Measurements from ENCODE around the gene CYP2S1.
"Not testable (repeated sequence)": the region's sequence is repeated elsewhere in the genome, so short reads cannot be mapped to it uniquely, and the experiment has no call there.

CYP2S1 gene

DNA sequence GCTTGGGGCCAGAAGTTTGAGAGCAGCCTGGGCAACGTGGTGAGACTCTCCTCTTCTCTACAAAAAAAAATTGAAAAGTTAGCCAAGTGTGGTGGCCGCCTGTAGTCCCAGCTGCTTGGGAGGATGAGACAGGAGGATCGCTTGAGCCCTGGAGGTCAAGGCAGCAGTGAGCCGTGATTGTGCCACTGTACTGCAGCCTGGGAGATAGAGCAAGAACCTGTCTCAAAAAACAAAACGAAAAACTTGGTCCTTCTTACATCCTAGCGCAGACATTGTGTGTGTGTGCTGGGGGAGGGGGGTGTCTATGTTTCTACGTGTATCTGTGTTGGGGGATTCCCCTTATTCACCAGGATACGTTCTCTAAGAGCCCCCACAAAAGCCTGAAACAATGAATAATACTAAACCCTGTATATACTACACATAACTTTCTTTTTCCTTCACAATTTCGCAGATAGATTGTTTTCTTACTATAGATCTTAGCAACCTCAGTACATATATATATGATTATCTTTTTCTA, 33.9 kb downstream of the CYP2S1 start:
- DNase-seq: no peak

DNA sequence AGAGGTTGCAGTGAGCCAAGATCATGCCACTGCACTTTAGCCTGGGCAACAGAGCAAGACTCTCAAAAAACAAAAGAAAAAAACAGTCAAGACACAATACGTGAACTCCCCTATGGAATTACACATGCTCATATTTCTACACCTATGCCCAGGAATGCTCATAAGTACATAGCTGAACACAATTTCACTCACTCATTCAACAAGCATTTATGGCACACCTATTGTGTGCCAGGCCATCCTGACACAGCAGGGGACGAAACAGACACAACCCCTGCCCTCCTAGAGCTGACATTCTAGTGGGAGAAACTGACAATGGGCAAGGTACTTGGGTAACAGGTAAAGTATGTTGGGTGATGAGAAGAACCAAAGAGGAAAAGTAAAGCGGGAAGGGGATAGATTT, 35.5 kb downstream of the CYP2S1 start:
- no peak for DNase-seq

DNA sequence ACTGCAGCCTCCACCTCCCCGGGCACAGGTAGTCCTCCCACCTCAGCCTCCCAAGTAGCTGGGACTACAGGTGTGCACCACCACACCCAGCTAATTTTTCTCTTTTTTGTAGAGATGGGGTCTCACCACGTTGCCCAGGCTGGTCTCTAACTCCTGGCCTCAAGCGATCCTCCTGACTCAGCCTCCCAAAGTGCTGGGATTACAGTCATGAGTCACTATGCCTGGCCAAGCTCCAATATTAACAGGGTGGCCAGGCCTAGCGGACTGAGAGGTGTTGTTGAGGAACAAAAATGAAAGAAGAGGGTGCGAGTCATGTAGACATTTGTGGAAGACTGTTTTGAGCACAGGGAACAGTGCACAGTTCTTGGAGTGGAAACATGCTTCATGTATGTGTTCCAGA, 36.3 kb downstream of the CYP2S1 start:
- not testable (repeated sequence) for DNase-seq

DNA sequence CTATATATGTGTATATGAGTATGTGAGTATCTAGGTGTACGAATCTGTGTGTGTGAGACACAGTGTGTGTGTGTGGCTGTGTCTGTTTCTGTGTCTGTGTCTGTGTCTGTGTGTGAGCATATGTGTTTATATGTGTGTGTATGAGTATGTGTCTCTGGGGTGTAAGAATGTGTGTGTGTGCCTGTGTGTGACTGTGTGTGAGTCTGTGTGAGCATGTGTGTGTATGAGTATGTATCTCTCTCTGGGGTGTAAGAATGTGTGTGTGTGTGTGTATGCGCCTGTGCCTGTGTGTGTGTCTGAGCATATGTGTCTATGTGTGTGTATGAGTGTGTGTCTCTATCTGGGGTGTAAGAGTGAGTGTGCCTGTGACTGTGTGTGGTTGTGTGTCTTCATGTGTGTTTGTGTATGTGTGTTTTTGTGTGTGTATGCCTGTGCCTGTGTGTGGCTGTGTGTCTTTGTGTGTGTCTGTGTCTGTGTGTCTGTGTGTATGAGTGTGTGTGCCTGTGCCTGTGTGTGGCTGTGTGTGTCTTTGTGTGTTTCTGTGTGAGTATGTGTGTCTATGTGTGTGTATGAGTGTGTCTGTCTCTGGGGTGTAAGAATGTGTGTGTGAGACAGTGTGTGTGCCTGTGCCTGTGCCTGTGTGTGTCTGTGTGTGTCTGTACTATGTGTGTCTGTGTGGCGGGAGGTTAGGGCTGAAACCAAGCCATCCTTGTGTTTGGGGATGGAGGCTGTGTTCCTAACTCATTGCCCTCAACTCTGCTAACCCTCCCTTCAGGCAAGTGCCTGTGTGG, 37.2 kb downstream of the CYP2S1 start:
- DNase-seq: no peak

DNA sequence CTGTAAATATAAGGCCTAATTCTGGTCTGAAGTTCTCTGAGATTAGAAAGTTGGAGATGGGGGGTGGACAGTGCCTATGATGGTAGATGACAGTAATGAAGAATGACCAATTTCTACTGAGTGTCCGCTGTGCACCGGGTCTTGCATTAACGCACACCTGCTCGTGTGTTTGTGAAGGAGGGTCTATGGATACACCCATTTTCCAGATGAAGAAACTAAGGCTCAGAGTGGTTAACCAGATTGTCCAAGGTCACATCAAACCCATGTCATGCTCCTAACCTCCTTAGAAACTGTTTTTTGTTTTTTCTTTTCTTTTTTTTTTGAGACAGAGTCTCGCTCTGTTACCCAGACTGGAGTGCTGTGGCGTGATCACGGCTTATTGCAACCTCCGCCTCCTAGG, 39.7 kb downstream of the CYP2S1 start:
- no peak for DNase-seq

DNA sequence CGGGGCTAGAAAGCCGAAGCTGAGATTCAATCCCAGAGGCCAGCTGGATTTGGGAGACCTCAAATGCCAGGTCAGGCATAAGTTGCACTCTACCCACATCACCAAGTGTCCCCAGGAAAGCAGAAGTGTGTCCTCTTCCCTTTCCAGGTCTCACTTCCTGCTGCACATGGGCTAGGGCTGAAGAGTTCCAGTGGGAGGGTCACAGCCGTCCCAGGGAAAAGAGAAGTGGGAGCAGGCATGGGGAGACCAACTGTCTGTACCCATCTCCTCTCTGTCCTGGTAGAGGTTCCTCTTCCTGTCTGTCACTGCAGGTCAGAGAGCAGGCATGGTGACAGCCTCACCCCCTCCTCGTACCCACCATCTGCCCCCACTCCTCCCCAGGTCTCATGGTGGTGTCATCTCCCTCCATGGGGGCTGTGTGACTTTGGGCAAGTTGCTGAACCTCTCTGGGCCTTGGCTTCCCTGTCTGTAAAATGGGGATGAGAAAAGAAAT, 40.8 kb downstream of the CYP2S1 start:
- no peak for DNase-seq

DNA sequence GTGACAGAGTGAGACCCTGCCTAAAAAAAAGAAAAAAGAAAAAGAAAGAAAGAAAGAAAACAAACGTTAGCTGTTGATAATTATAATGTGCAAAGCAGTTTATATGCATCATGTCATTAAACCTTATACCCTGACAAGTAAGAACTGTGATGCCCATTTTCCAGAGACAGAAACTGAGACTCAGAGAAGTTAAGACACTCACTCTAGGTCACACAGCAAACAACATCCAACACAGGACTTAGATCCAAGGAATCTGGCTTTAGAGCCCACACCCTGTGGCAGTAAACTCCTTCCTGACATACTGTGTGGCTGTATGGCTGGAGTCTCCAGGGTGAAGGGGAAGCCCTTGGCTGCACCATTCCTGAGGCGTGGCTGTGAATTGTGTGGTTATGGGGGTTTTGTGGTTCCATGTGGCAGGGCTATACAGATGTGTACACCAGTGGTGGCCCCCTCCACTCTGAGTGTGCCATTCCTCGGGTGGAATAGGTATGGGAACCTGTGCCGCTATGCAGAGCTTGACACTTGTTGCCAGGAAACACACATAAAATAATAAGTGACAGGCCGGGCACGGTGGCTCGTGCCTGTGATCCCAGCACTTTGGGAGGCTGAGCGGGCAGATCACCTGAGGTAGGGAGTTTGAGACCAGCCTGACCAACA, 41.6 kb downstream of the CYP2S1 start:
- DNase-seq: no peak

DNA sequence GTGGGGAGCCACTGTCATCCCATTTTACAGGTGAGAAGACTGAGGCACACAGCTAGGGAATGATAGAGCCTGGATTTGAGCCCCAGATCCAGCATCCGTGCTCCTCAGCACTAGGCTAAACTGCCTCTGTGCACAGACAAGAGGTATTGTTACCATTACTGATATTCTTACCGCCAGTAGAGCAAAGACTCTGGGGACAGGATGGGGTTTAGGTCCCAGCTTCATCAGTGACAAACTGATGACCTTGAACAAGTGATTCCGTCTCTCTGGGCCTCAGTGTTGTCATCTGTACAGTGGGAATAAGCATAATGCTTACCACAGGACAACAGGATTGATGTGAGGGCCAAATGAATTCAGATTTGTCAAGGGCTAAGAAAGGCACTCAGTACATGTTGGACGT, 42.5 kb downstream of the CYP2S1 start:
- no peak for DNase-seq

DNA sequence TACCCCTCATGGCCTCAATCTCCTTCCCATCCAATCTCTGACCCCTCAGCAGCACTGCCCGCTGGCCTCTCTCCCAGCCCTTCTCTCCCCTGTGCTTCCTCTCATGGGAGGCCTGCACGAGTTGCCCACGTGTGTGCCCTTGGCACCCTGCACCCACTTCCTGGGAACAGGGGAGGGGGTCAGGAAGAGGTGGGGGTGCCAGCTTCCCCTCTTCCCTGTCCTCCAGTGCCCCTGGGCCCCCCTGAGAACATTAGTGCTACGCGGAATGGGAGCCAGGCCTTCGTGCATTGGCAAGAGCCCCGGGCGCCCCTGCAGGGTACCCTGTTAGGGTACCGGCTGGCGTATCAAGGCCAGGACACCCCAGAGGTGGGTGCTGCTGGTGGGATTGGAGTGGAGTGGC, 45.2 kb downstream of the CYP2S1 start:
- DNase-seq: no peak

DNA sequence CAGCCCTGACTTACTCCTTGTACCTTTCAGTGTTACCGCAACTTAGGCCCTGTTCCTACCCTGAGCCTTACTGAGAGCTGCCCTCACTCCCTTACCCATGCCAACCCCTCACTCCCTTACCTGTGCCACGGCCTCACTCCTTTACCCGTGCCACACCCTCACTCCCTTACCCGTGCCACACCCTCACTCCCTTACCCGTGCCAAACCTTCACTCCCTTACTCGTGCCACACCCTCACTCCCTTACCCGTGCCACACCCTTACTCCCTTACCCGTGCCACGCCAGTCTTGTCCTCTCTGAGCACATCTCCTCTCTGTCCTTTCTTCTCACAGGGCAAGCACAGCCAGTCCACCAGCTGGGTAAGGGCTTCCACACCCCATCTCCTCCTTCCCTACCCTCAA, 46.3 kb downstream of the CYP2S1 start:
- DNase-seq: no peak

DNA sequence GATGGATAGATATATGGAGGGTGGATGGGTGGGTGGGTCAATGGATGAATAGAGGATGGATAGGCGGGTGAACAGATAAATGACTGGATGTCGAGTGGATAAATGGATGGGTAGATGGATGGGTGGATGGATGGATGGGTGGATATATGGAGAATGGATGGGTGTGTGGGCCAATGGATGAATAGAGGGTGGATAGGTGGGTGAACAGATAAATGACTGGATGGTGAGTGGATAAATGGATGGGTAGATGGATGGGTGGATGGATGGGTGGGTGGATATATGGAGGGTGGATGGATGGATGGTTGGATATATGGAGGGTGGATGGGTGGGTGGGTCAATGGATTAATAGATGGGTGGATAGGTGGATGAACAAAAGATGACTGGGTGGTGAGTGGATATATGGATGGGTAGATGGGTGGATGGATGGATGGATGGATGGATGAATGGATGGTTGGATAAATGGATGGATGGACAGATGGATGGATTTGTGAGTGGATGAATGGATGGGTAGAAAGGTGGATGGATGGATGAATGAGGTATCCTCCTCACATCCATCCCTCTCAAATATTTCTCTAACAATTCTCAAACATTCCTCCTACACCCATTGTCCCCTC, 47.0 kb downstream of the CYP2S1 start:
- no peak for DNase-seq

DNA sequence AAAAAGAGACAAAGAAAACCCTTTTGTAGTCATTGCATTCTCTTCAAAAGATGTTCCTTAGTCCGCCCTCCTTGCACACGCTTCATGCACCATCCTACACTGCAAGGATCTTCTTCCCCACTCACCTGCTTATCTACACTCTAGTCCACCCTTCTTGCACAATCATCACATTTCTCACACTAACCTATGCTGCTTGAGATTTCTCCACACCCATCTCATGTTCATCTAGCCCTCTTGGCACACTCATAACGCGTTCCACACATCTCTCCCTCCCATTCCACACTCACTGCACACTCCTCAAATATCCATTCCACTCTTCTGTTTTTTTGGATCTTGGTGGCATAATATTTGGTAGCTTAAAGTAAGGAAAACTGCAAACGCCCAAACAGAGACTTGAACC, 48.8 kb downstream of the CYP2S1 start:
- no peak for DNase-seq

DNA sequence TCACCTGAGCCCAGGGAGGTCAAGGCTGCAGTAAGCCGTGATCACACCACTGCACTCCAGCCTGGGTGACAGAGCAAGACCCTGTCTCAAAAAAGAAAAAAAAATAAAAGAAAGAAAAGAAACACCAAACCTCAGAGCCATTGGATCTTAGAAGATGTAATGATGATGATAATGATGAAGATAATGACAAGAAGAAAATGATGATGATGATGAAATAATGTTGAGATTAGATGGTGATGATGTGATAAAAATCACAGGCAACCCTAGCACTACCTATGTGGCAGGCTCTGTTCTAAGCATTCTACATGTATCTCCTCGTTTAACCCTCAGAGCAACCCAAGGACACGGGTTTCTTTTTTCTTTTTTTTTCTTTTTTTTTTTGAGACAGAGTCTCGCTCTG, 51.1 kb downstream of the CYP2S1 start:
- DNase-seq: no peak

DNA sequence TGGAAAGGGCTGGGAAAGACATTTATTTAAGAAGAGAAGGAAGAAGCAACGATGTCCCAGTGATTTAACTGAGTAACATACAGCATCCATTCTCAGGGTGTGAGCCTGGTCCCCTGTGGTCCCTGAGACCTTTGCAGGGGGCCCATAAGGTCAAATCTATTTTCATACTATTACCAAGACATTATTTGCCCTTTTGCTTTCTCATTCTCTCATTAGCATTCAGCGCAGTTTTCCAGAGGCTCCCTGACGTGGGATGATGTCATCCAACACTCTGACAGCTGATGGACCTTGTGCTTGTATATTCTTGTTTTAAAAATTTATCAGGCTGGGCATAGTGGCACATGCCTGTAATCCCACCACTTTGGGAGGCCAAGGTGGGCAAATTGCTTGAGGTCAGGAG, 52.8 kb downstream of the CYP2S1 start:
- no peak for DNase-seq

DNA sequence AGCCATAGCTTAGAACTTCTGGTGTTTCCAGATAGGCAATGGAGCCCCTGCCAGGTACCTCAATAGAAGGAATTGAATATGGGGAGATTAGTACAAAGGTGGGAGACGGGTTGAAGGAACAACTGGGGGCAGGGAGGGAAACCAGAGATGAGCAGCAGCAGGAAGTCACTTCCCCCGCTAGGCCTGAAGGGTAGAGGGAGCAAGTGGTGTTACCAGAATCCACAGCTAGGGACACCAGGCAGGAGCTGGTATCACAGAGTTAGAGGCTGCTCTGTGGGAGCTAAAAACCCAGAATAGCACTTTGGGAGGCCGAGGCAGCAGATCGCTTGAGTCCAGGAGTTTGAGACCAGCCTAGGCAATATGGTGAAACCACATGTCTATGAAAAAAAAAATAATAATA, 55.9 kb downstream of the CYP2S1 start:
- DNase-seq: no peak

DNA sequence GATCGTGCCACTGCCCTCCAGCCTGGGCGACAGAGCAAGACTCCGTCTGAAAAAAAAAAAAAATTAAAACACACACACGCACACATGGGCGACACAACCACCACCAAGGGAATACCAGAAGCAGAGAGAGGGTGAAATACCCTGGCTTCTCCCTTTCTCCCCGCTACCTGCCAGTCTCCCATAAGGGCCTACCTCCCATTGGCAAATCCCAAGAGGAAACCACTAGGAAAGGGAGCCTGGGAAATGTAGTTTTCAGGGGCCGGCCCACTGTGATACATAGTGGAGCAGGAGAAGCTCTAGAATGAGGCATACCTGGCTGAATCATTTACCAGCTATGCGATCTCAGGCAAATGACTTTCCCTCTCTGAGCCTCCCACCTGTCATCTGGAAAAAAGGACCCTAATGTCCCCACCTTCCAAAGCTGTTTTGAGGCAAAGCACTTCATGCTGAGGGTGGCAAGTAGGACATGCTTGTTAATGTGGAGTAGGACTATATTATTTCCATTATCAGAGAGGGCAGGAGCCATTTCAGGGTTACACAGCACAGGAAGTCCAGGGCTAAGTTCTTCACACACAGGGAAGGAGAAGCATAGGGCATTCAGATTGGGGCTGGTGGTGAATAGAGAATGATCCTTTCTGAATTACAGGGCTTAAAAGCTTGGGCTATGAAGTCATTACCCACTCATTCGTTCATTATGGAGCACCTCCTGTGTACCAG, 56.8 kb downstream of the CYP2S1 start:
- DNase-seq: no peak

DNA sequence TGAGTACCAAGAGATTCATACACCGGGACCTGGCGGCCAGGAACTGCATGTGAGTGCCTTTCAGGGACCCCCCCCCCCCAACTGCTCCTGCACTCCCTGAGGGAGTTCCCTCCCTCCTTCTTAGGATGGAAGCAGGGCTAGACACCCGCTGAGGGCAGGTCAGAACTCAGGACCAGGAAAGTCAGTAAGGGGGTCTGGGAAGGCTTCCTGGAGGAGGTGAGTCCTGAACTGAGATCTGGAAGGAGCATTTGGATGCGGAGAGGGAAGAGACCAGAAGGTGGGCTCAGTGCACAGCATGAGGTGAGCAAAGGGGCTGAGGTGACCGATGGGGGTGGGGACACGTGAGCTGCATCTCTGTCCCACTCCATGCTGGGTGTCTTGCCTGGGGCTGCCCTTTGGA, 60.6 kb downstream of the CYP2S1 start:
- DNase-seq: no peak

DNA sequence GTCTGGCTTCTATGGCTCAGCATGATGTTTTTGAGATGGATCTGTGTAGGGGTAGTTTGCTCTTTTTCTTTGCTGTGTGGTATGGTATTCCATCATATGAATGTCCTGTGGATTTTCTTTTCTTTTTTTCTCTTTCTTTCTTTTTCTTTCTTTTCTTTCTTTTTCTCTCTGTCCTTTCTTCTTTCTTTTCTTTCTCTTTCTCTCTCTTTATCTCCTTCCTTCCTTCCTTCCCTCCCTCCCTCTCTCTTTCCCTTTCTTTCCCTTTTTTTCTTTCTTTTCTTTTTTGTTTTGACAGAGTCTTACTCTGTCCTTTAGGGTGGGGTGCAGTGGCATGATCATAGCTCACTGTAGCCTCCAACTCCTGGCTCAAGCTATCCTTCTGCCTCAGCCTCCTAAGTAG, 62.2 kb downstream of the CYP2S1 start:
- DNase-seq: no peak

Measured in NCI-H2171 treated with DMSO at 0.1 percent for 48 hours (cell line).